Endothelial cell of umbilical vein (primary cell): ENCODE data around the gene TNFRSF8. TPM values are rescaled to one million over a fixed set of nuclear protein-coding genes. Genes with fewer than 3 reads are reported as not detected.

Experiments used
- BruUV-seq: library from RNA; stranded (reverse); fragments of 400-500 nt; replicated peaks from 2 replicates; lab custom pipeline; 2021; lab: Mats Ljungman, UMichigan
- CTCF ChIA-PET: fragments of 300-600, 350-600 bp; sonication (Branson Sonifier 250); formaldehyde crosslinking; loops from one replicate; lab custom pipeline; 2021; ENCODE audit warnings: antibody characterized with exemption, inconsistent platforms; lab: Charles Lee
- POLR2A ChIA-PET: fragments of 300-600, 350-600 bp; sonication (Branson Sonifier 250); formaldehyde crosslinking; loops from one replicate; lab custom pipeline; 2021; ENCODE audit warnings: antibody characterized with exemption, inconsistent platforms; lab: Charles Lee
- DNase-seq: peaks from one replicate; pipeline ENCODE4 v3.0.0-alpha.2; 2011; ENCODE audit warnings: low read depth, low spot score
- FAIRE-seq: peaks from 2 replicates; lab custom pipeline; 2011; peaks lifted over from hg19 to GRCh38; lab: Jason Lieb, UNC
- H2AFZ ChIP-seq: 2 replicates; pipeline ENCODE4 v1.6.0; 2012; ENCODE audit warnings: low read depth, low read length, control low read depth, inconsistent platforms
- H3K27ac ChIP-seq: 2 replicates; pipeline ENCODE4 v1.5.1; 2011; ENCODE audit warnings: low read depth, mild to moderate bottlenecking, control low read depth, low read length, moderate library complexity; ENCODE audit not compliant: insufficient read depth
- H3K27me3 ChIP-seq, 2 experiments: 2 replicates each; pipeline versions ENCODE4 v1.6.0 to v1.6.1; 2011; ENCODE audit warnings: low read length in 2 of 2, mixed read lengths in 1 of 2; ENCODE audit not compliant: control insufficient read depth in 2 of 2, insufficient read depth in 2 of 2
- H3K36me3 ChIP-seq, 2 experiments: 2 replicates in 1 of 2; 3 replicates in 1 of 2; pipeline ENCODE4 v1.5.1; 2011; ENCODE audit warnings: low read length in 2 of 2, mild to moderate bottlenecking in 1 of 2, moderate library complexity in 1 of 2; ENCODE audit not compliant: control insufficient read depth in 2 of 2, insufficient read depth in 2 of 2; ENCODE audit errors: extremely low read depth in 1 of 2
- H3K4me1 ChIP-seq: 3 replicates; pipeline ENCODE4 v1.5.1; 2011; ENCODE audit warnings: mild to moderate bottlenecking, low read length; ENCODE audit not compliant: control insufficient read depth, insufficient read depth; ENCODE audit errors: extremely low read depth
- H3K4me2 ChIP-seq: 2 replicates; pipeline ENCODE4 v1.6.1; 2011; ENCODE audit warnings: low read length, control low read depth, mixed read lengths; ENCODE audit not compliant: insufficient read depth
- H3K4me3 ChIP-seq, 3 experiments: fragments of 200-600 bp in 1 of 3; sonication (generic), shearing (Covaris generic) in 1 of 3; replicated peaks in 1 of 3; 2 replicates each; pipeline ENCODE4 v1.5.1; 2011 to 2016; ENCODE audit warnings: control low read depth in 3 of 3, low read length in 3 of 3, mild to moderate bottlenecking in 2 of 3, inconsistent platforms in 1 of 3, low read depth in 1 of 3, moderate library complexity in 1 of 3; ENCODE audit not compliant: insufficient read depth in 1 of 3
- H3K79me2 ChIP-seq: 2 replicates; pipeline ENCODE4 v1.6.0; 2012; ENCODE audit warnings: low read length, inconsistent platforms; ENCODE audit not compliant: control insufficient read depth, insufficient read depth
- H3K9ac ChIP-seq: replicated peaks from 2 replicates; pipeline ENCODE3; 2011; ENCODE audit warnings: low read length, control low read depth; ENCODE audit not compliant: insufficient read depth; ENCODE audit errors: extremely low read depth
- H3K9me1 ChIP-seq: replicated peaks from 3 replicates; pipeline ENCODE4 v1.6.0; 2011; ENCODE audit warnings: mild to moderate bottlenecking, low read length; ENCODE audit not compliant: control insufficient read depth, insufficient read depth; ENCODE audit errors: extremely low read depth
- H3K9me3 ChIP-seq: replicated peaks from 2 replicates; pipeline ENCODE4 v1.5.1; 2012; ENCODE audit warnings: low read length, inconsistent platforms; ENCODE audit not compliant: control insufficient read depth, insufficient read depth
- H4K20me1 ChIP-seq: replicated peaks from 2 replicates; pipeline ENCODE3; 2011; ENCODE audit warnings: mild to moderate bottlenecking, low read length; ENCODE audit not compliant: control insufficient read depth, insufficient read depth; ENCODE audit errors: extremely low read depth
- CTCF ChIP-seq, 2 donors: IDR thresholded peaks; 1 replicate in 1 of 2; 2 replicates in 1 of 2; pipeline ENCODE4 v1.5.1; 2011; ENCODE audit warnings: low read length in 2 of 2, mild to moderate bottlenecking in 2 of 2, moderate library complexity in 2 of 2, control low read depth in 1 of 2, inconsistent platforms in 1 of 2, low read depth in 1 of 2; ENCODE audit not compliant: insufficient read depth in 1 of 2; ENCODE audit errors: extremely low read depth in 1 of 2
- FOS ChIP-seq: IDR thresholded peaks from 2 replicates; pipeline ENCODE4 v1.6.1; 2011; ENCODE audit warnings: mild to moderate bottlenecking, low read length, moderate library complexity, borderline replicate concordance; ENCODE audit not compliant: insufficient read depth
- GATA2 ChIP-seq: IDR thresholded peaks from 2 replicates; pipeline ENCODE4 v1.7.0; 2011; ENCODE audit warnings: low read depth, mild to moderate bottlenecking, moderate library complexity, mixed read lengths, low read length; ENCODE audit not compliant: insufficient read length, insufficient read depth
- JUN ChIP-seq: IDR thresholded peaks from 2 replicates; pipeline ENCODE4 v1.6.1; 2011; ENCODE audit warnings: borderline replicate concordance, low read depth; ENCODE audit not compliant: insufficient read length, insufficient read depth
- POLR2AphosphoS5 ChIP-seq: IDR thresholded peaks from 2 replicates; pipeline ENCODE4 v1.6.1; 2012; ENCODE audit warnings: low read depth, mild to moderate bottlenecking, control low read depth, low read length, moderate library complexity; ENCODE audit not compliant: insufficient read depth
- dilution Hi-C: fragments of 300-500 bp; cut with MboI; formaldehyde crosslinking; loops from one replicate; pipeline ENCODE4 v1.15.0; 2019; ENCODE audit warnings: low sequenced_read_pairs; ENCODE audit not compliant: extremely low pct_ligation_motif_present
- intact Hi-C: fragments of 100-400 bp; cut with micrococcal nuclease; formaldehyde crosslinking; loops from one replicate; pipeline ENCODE4 v1.10.0; 2022
- polyA plus RNA-seq, 4 experiments: library from polyadenylated mRNA; depleted of rRNA in 3 of 4; stranded (reverse) in 3 of 4; unstranded in 1 of 4; fragments of >200 nt; gene quantifications; 2 replicates each; pipeline versions ENCODE4 v1.2.1 to v1.2.3, GENCODE V29; 2011 to 2012; ENCODE audit warnings: missing spikeins in 1 of 4
- total RNA-seq: library from RNA; stranded (reverse); gene quantifications from 2 replicates; pipeline ENCODE4 v1.2.3, GENCODE V29; 2021

Gene TNFRSF8
- total and polyA plus RNA-seq, 2 donors (not counting 3 experiments of a cell fraction or from before 2014, with no cell fraction given): 0.47 TPM; not detected in 1

DNA sequence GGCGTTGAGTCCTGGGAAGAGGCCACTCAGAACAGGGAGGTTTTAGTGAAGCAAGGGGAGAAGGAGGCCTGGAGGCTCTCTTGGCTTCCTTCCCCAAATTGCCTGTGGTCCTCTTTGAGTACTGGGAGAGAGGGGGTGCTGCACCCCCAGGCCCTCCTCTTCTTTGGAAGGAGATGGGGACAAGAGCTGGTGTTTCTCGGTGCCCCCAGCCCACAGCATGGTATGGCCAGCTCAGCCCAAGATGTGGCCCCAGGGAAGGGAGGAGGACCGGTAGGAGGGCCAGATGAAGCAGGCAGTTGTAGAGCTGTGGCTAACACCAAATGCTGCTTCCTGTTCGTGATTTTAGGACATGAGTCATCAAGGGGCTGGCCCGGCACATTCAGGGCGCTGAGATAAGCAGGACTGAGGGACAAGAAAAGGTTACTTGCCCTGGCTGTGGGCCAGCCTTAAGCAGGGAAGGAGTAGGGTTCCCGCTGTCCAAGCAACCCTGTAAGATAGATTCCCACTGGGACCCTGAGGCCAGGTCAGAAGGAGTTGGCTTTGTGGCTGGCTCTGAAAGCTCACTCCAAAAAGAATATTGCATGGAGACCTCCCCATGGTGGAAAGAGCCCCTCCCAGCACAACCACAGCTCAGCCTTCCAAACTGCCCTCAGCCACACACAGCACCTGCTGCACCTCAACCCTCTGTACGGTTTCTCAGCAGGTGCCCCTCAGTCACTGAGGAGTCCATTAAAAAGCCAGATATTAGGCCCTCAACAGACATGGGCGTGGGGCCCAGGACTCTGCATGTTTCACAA lies 98.8 kb downstream of the TNFRSF8 start:
- peak; percentile 96 for DNase-seq
- H3K36me3 ChIP-seq: no peaks in the 10 kb centered on the region
- H3K79me2 ChIP-seq: no peaks in the 10 kb centered on the region
- H3K9me3 ChIP-seq: no peaks in the 10 kb centered on the region
- POLR2A ChIA-PET: interaction anchor here (0.6 to 1.0 kb wide), 3 partner anchors 21 to 254 kb away, joined by 3 to 5 read pairs (median 4); no protein-coding TSS in a partner anchor
- H3K27ac ChIP-seq: peak overlapping the region; percentile 59
- TF ChIP-seq FOS (peak; percentile 92), GATA2 (peak; percentile 91), JUN (peak; percentile 93), POLR2AphosphoS5 (peak; percentile 89), CTCF (IDR thresholded peaks at IDR 0.05; ENCODE audit: extremely low read depth in 1 of 2, insufficient read depth in 1 of 2, low read depth in 1 of 2, low read length in 2 of 2) (no peak)
- H3K9ac ChIP-seq: peak overlapping the region; percentile 15
- H3K9me1 ChIP-seq: no peaks in the 10 kb centered on the region
- dilution Hi-C loops: no loop called here
- BruUV-seq: no TSS peak
- peak overlapping the region; percentile 35 for H2AFZ ChIP-seq
- peak; percentile 100 for FAIRE-seq
- intact Hi-C loops: loop anchor here (1.0 to 2.0 kb wide), 5 partner anchors 9 to 29 kb away; no protein-coding TSS in a partner anchor
- no peak overlapping the region for H3K4me3 ChIP-seq
- peaks cover 23% of the 10 kb centered on the region for H3K4me1 ChIP-seq
- no peaks in the 10 kb centered on the region for H4K20me1 ChIP-seq
- peak overlapping the region; percentile 13 for H3K4me2 ChIP-seq
- no peaks in the 10 kb centered on the region for H3K27me3 ChIP-seq
- CTCF ChIA-PET: interaction anchor here (0.8 to 3.3 kb wide), 8 partner anchors 9 to 47 kb away, joined by 3 to 16 read pairs (median 6); no protein-coding TSS in a partner anchor
